Measurements from ENCODE around the gene CSE1L. TPM values are rescaled to one million over a fixed set of nuclear protein-coding genes. Genes with fewer than 3 reads are reported as not detected.

The CSE1L gene
- total RNA-seq, 1 donor from 2014 or later: 136 TPM

- no peak overlapping the region for H3K4me3 ChIP-seq (ENCODE audit: low read depth, low read length)
- no peak for DNase-seq (ENCODE audit: low read depth)
- TF ChIP-seq CTCF (conservative IDR thresholded peaks at IDR 0.05; ENCODE audit: low read depth, low read length): no peak
Observed at GRCh38 chr20:49112596-49113274, 66.6 kb downstream of the CSE1L start.

GRCh38 chr20:49115564-49115963 lies 69.5 kb downstream of the CSE1L start:
- no peak overlapping the region for H3K4me3 ChIP-seq (ENCODE audit: low read depth, low read length)
- DNase-seq (ENCODE audit: low read depth): no peak
- peak; percentile 8 for TF ChIP-seq CTCF (conservative IDR thresholded peaks at IDR 0.05; ENCODE audit: low read depth, low read length)

- no peak for TF ChIP-seq CTCF (conservative IDR thresholded peaks at IDR 0.05; ENCODE audit: low read depth, low read length)
- DNase-seq (ENCODE audit: low read depth): no peak
- H3K4me3 ChIP-seq (ENCODE audit: low read depth, low read length): no peak overlapping the region
Observed at GRCh38 chr20:49118307-49118706, 72.2 kb downstream of the CSE1L start.

- H3K4me3 ChIP-seq (ENCODE audit: low read depth, low read length): no peak overlapping the region
- no peak for DNase-seq (ENCODE audit: low read depth)
- TF ChIP-seq CTCF (conservative IDR thresholded peaks at IDR 0.05; ENCODE audit: low read depth, low read length): no peak
Observed at GRCh38 chr20:49119988-49120387, 73.9 kb downstream of the CSE1L start.

GRCh38 chr20:49122920-49123319 lies 76.8 kb downstream of the CSE1L start:
- DNase-seq (ENCODE audit: low read depth): no peak
- H3K4me3 ChIP-seq (ENCODE audit: low read depth, low read length): no peak overlapping the region
- no peak for TF ChIP-seq CTCF (conservative IDR thresholded peaks at IDR 0.05; ENCODE audit: low read depth, low read length)

GRCh38 chr20:49123982-49124381 lies 77.9 kb downstream of the CSE1L start:
- H3K4me3 ChIP-seq (ENCODE audit: low read depth, low read length): no peak overlapping the region
- TF ChIP-seq CTCF (conservative IDR thresholded peaks at IDR 0.05; ENCODE audit: low read depth, low read length): no peak
- no peak for DNase-seq (ENCODE audit: low read depth)

GRCh38 chr20:49132995-49133478 lies 86.9 kb downstream of the CSE1L start:
- DNase-seq (ENCODE audit: low read depth): peak; percentile 25
- TF ChIP-seq CTCF (conservative IDR thresholded peaks at IDR 0.05; ENCODE audit: low read depth, low read length): peak; percentile 67
- no peak overlapping the region for H3K4me3 ChIP-seq (ENCODE audit: low read depth, low read length)
